OCI-LY1 (cell line): ENCODE data around the gene SRL.

ENCODE experiments used
- EZH2 ChIP-seq: fragments of 200-600 bp; sonication (generic), shearing (Covaris generic); IDR thresholded peaks from 2 replicates; pipeline ENCODE4 v1.8.0; 2017; ENCODE audit warnings: borderline replicate concordance, mixed run types, mild to moderate bottlenecking, antibody characterized with exemption, low read length, moderate library complexity, mixed read lengths
- TF ChIP-seq, protein P1 (sequence below): fragments of 200-600 bp; sonication (generic), shearing (Covaris generic); IDR thresholded peaks from 2 replicates; pipeline ENCODE4 v1.5.1; 2017; ENCODE audit warnings: mild to moderate bottlenecking, antibody characterized with exemption, low read length, moderate library complexity, mixed read lengths

DNA sequence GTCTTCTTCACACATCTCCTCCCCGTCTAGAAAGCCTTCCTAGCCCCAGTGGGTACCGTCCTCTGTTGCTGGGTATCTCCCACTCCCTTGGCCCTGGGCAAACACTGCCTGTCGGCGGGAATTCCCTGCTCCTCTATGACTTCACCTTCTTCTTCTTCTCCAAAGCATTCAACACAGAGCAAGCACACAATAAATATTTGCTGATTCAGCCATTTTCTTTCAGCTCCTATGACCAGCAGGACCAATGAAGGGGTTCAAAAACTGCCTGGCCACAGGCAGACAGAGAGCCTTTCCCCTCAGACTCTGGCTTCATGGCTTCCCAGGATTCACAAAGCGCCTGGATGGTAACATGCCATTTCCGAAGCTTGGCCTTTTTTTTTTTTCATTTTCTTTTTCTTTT is 72.5 kb downstream of the SRL start:
- TF ChIP-seq, protein P1, sequence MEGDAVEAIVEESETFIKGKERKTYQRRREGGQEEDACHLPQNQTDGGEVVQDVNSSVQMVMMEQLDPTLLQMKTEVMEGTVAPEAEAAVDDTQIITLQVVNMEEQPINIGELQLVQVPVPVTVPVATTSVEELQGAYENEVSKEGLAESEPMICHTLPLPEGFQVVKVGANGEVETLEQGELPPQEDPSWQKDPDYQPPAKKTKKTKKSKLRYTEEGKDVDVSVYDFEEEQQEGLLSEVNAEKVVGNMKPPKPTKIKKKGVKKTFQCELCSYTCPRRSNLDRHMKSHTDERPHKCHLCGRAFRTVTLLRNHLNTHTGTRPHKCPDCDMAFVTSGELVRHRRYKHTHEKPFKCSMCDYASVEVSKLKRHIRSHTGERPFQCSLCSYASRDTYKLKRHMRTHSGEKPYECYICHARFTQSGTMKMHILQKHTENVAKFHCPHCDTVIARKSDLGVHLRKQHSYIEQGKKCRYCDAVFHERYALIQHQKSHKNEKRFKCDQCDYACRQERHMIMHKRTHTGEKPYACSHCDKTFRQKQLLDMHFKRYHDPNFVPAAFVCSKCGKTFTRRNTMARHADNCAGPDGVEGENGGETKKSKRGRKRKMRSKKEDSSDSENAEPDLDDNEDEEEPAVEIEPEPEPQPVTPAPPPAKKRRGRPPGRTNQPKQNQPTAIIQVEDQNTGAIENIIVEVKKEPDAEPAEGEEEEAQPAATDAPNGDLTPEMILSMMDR = no peak
- TF ChIP-seq EZH2 = no peak
